Activated T-cell treated with anti-CD3 and anti-CD28 coated beads, Interleukin-2, amount 50 U/mL, for 72 hours (primary cell): Measurements from ENCODE around the gene SH3RF2. TPM values are rescaled to one million over a fixed set of nuclear protein-coding genes. Genes with fewer than 3 reads are reported as not detected.
"Not testable (repeated sequence)": the region's sequence is repeated elsewhere in the genome, so short reads cannot be mapped to it uniquely, and the experiment has no call there.

Experiments used
- ATAC-seq, 2 donors: fragments of 150-1000 bp; cut with Tn5 transposase; replicated peaks in 1 of 2; 2 replicates each; pipeline ENCODE4 v1.10.0; 2021; ENCODE audit warnings: moderate library complexity in 2 of 2, mild to moderate bottlenecking in 1 of 2
- DNase-seq, 2 donors: peaks; one replicate each; pipeline ENCODE4 v3.0.0; 2021 to 2022; ENCODE audit warnings: mixed read lengths in 1 of 2
- H3K27ac Mint-ChIP-seq: one replicate; pipeline ENCODE4 v1.8.0; 2022; ENCODE audit warnings: mild to moderate bottlenecking, moderate library complexity, mixed read lengths
- H3K27me3 Mint-ChIP-seq: one replicate; pipeline ENCODE4 v1.8.0; 2022; ENCODE audit warnings: low read depth, mixed read lengths
- H3K36me3 Mint-ChIP-seq, 2 donors: one replicate each; pipeline ENCODE4 v1.8.0; 2022; ENCODE audit warnings: mixed read lengths in 2 of 2, mild to moderate bottlenecking in 1 of 2; ENCODE audit not compliant: insufficient read depth in 2 of 2
- H3K4me1 Mint-ChIP-seq: one replicate; pipeline ENCODE4 v1.8.0; 2022; ENCODE audit warnings: low read depth, mixed read lengths
- H3K4me3 Mint-ChIP-seq, 2 donors: one replicate each; pipeline ENCODE4 v1.8.0; 2022; ENCODE audit warnings: mild to moderate bottlenecking in 2 of 2, mixed read lengths in 2 of 2, moderate library complexity in 2 of 2
- H3K9me3 Mint-ChIP-seq, 2 donors: one replicate each; pipeline ENCODE4 v1.8.0; 2022; ENCODE audit warnings: mixed read lengths in 2 of 2
- total RNA-seq, 2 donors: library from RNA; stranded (reverse); gene quantifications; one replicate each; pipeline ENCODE4 v1.2.3, GENCODE V29; 2022

Gene SH3RF2
- total RNA-seq, 2 donors from 2014 or later: 0.53 to 0.79 TPM

DNA sequence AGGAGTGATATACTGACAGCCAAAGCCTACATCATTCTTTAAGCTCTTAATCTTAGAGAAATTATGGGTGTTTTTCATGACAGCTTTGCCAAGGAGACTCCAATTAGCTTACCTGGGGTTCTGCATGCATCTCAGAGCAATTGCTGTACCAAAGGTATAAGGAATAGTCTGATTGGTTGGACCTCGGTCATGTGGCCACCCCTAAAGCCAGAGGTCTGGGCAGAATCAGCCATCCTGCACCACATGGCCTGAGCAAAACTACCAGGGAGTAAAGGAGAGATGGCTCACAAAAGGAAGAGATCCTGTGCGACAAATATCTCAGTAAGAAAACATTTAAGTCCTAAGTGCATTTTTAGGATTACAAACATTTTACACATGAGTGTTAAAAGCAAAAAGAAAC lies 25.6 kb downstream of the SH3RF2 start:
- H3K4me1 Mint-ChIP-seq: no peaks in the 10 kb centered on the region
- no peak for DNase-seq
- H3K9me3 Mint-ChIP-seq: no peaks in the 10 kb centered on the region
- no peak overlapping the region for H3K27ac Mint-ChIP-seq
- H3K36me3 Mint-ChIP-seq: no peaks in the 10 kb centered on the region
- H3K4me3 Mint-ChIP-seq: no peak overlapping the region
- peaks cover 32% of the 10 kb centered on the region for H3K27me3 Mint-ChIP-seq
- ATAC-seq: no peak

GRCh38 chr5:145964008-145964407 lies 27.6 kb downstream of the SH3RF2 start:
- not testable (repeated sequence) for DNase-seq, H3K4me3 Mint-ChIP-seq, ATAC-seq, H3K27ac Mint-ChIP-seq, H3K9me3 Mint-ChIP-seq, H3K4me1 Mint-ChIP-seq, H3K36me3 Mint-ChIP-seq
- H3K27me3 Mint-ChIP-seq: peaks cover 40% of the 10 kb centered on the region

GRCh38 chr5:145965804-145966203 lies 29.4 kb downstream of the SH3RF2 start:
- H3K9me3 Mint-ChIP-seq: no peaks in the 10 kb centered on the region
- DNase-seq (no peak), ATAC-seq (no peak)
- no peak overlapping the region for H3K27ac Mint-ChIP-seq
- H3K4me1 Mint-ChIP-seq: no peaks in the 10 kb centered on the region
- H3K36me3 Mint-ChIP-seq: no peaks in the 10 kb centered on the region
- H3K4me3 Mint-ChIP-seq: no peak overlapping the region
- peaks cover 35% of the 10 kb centered on the region for H3K27me3 Mint-ChIP-seq

- Mint-ChIP-seq H3K27ac (no peak overlapping the region), H3K27me3 (peaks cover 26% of the 10 kb centered on the region), H3K4me1 (no peaks in the 10 kb centered on the region), H3K9me3 (no peaks in the 10 kb centered on the region), H3K36me3 (no peaks in the 10 kb centered on the region), H3K4me3 (no peak overlapping the region)
- ATAC-seq: no peak
- no peak for DNase-seq
Measured at GRCh38 chr5:145967296-145967695, 30.9 kb downstream of the SH3RF2 start.

DNA sequence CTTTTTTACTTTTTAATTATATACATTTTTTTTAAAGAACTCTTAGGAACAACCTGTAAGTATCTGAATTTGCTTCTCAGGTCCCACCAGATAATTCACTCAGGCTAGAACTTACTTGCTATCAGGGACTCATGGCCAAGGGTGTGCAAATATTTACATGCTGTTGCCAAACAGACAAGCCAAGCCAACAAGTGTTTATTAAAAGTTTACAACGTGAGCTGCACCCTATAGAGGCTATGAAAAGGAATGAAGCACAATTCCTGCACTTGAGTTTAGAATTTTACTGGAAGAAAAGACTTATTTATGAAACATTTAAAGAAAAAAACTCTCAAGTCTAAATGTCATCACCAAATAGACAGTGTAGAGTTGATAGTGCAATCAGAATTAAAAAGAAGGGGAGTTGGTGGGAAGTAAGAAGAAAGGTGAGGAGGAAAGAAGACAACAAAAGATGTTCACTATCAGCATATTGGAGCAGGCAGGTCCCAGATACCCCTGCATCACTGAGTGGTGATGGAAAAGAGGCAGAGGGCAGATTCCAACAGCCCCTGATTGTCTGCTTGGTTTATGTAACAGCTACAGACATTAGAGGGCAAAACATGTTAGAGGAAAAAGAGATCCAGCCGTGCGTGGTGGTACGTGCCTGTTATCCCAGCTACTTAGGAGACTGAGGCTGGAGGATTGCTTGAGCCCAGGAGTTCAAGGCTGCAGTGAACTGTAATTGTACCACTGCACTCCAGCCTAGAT lies 32.8 kb downstream of the SH3RF2 start:
- no peak overlapping the region for H3K4me3 Mint-ChIP-seq
- H3K36me3 Mint-ChIP-seq: peaks cover 0 to 1% of the 10 kb centered on the region in 2 donors
- ATAC-seq (no peak), DNase-seq (no peak)
- no peak overlapping the region for H3K27ac Mint-ChIP-seq
- H3K9me3 Mint-ChIP-seq: peaks cover 0 to 1% of the 10 kb centered on the region in 2 donors
- no peaks in the 10 kb centered on the region for H3K4me1 Mint-ChIP-seq
- peaks cover 30% of the 10 kb centered on the region for H3K27me3 Mint-ChIP-seq

GRCh38 chr5:145969714-145970092 lies 33.3 kb downstream of the SH3RF2 start:
- Mint-ChIP-seq H3K4me3 (no peak overlapping the region), H3K27ac (no peak overlapping the region), H3K27me3 (peaks cover 34% of the 10 kb centered on the region), H3K4me1 (no peaks in the 10 kb centered on the region), H3K9me3 (peaks cover 0 to 1% of the 10 kb centered on the region in 2 donors), H3K36me3 (peaks cover 0 to 2% of the 10 kb centered on the region in 2 donors)
- DNase-seq: no peak
- ATAC-seq: no peak

GRCh38 chr5:145971108-145971507 lies 34.7 kb downstream of the SH3RF2 start:
- no peak overlapping the region for H3K27ac Mint-ChIP-seq
- H3K4me1 Mint-ChIP-seq: peaks cover 2% of the 10 kb centered on the region
- H3K4me3 Mint-ChIP-seq: no peak overlapping the region
- peaks cover 0 to 2% of the 10 kb centered on the region in 2 donors for H3K36me3 Mint-ChIP-seq
- H3K27me3 Mint-ChIP-seq: peaks cover 28% of the 10 kb centered on the region
- H3K9me3 Mint-ChIP-seq: peaks cover 0 to 1% of the 10 kb centered on the region in 2 donors
- no peak for ATAC-seq
- no peak for DNase-seq

GRCh38 chr5:145971701-145972100 lies 35.3 kb downstream of the SH3RF2 start:
- H3K36me3 Mint-ChIP-seq: peaks cover 0 to 2% of the 10 kb centered on the region in 2 donors
- peaks cover 0 to 1% of the 10 kb centered on the region in 2 donors for H3K9me3 Mint-ChIP-seq
- peaks cover 25% of the 10 kb centered on the region for H3K27me3 Mint-ChIP-seq
- ATAC-seq: no peak
- no peak overlapping the region for H3K4me3 Mint-ChIP-seq
- peaks cover 7% of the 10 kb centered on the region for H3K4me1 Mint-ChIP-seq
- DNase-seq: no peak
- H3K27ac Mint-ChIP-seq: no peak overlapping the region

GRCh38 chr5:145975001-145975360 lies 38.6 kb downstream of the SH3RF2 start:
- H3K9me3 Mint-ChIP-seq: peaks cover 0 to 1% of the 10 kb centered on the region in 2 donors
- H3K4me3 Mint-ChIP-seq: no peak overlapping the region
- no peak for ATAC-seq
- peaks cover 13% of the 10 kb centered on the region for H3K27me3 Mint-ChIP-seq
- peaks cover 0 to 2% of the 10 kb centered on the region in 2 donors for H3K36me3 Mint-ChIP-seq
- DNase-seq: no peak
- H3K27ac Mint-ChIP-seq: no peak overlapping the region
- peaks cover 7% of the 10 kb centered on the region for H3K4me1 Mint-ChIP-seq

DNA sequence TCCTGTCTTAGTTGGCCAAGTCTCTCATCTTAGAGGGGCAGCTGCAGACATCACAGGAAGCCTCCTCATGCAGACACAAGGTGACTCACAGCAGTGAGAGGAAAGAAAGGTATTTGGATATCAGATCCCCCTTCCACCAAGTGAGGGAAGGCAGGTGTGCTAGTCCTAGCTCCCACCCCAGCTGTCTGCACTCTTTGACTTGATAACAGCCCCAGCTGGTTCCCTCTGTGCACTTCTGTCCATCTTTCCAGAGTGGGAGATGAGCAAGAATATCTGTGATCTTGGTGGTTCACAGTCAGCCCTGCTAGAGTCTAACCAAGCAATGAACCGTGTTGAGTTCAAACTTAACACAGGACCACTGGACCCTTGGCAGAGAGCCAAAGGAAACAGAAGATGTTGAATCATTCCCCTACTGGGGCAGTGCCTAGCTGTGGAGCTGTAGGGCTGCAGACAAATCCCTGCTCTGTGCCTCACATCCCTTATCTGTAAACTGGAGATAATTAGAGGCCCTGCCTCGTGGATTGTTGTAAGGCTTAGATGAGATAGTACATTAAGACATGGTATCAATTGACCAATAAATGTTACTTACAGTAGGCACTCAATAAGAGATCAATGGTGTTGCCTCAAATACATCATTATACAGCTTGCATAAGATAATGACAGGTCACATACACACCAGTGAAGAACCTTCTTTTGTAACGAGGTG lies 39.1 kb downstream of the SH3RF2 start:
- DNase-seq (peak; percentile 1 to 3), ATAC-seq (peak; percentile 25 to 30)
- Mint-ChIP-seq H3K4me3 (no peak overlapping the region), H3K4me1 (peaks cover 7% of the 10 kb centered on the region), H3K9me3 (peaks cover 0 to 1% of the 10 kb centered on the region in 2 donors), H3K27me3 (peaks cover 13% of the 10 kb centered on the region), H3K36me3 (peaks cover 0 to 2% of the 10 kb centered on the region in 2 donors), H3K27ac (no peak overlapping the region)

DNA sequence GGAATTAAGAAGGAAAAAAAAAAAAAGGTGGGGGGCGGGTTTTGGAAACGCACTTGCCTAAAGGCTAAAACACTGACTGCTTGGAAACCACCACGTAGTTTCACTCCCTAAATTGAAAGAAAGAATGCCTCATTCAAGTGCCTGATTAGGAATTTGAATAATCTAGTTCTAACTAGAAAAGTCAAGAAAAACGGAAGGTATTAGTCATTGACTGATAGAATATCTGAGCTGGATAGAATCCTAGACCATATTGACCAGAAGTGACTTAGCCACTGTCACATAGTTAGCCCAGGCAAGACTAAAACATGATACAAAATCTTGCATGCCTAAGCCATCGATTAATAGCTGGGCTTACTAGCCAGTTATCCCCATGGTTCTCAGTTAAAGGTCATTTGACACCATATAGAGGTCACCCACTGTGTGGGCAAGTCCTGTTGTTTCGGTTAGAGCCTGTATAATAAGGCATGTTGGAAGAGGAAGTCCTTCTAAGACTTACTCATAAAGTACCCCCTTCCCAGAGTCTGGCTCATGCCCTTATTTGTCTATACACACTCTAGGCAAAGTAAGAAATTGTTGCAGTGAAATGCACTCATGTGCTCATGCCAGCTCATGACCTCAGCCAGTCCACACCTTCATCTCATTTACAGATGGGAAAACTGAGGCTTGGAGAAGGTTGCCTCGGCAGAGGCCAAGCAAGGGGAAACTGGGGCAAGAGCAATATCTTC lies 40.2 kb downstream of the SH3RF2 start:
- peak in 1 of 2 donors; percentile 60 for ATAC-seq
- Mint-ChIP-seq H3K27me3 (peaks cover 13% of the 10 kb centered on the region), H3K36me3 (peaks cover 0 to 2% of the 10 kb centered on the region in 2 donors), H3K4me1 (peaks cover 7% of the 10 kb centered on the region), H3K4me3 (no peak overlapping the region), H3K9me3 (peaks cover 0 to 1% of the 10 kb centered on the region in 2 donors), H3K27ac (no peak overlapping the region)
- no peak for DNase-seq

GRCh38 chr5:145978171-145978570 lies 41.8 kb downstream of the SH3RF2 start:
- Mint-ChIP-seq H3K4me1 (peaks cover 7% of the 10 kb centered on the region), H3K27me3 (peaks cover 13% of the 10 kb centered on the region), H3K36me3 (peaks cover 0 to 2% of the 10 kb centered on the region in 2 donors), H3K4me3 (no peak overlapping the region), H3K27ac (no peak overlapping the region), H3K9me3 (peaks cover 0 to 1% of the 10 kb centered on the region in 2 donors)
- DNase-seq (no peak), ATAC-seq (no peak)

DNA sequence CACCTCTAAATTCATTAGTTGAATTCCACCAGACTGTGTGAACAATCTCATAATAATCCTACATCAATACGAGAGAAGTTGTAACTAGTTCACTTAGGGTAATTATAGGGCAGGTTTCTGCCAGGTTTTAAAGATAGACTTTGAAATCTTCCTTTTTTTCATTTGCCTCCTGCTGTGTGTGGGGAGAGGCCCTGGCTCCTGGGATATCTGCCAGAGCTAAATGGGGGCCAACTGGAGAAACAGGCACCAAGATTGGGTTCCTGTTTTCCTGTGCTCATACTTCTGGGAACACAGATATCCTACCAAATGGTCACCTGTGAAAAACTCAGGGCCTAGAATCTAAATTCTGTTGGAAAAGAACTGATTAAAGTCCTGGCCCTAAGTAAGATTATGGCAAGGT lies 42.3 kb downstream of the SH3RF2 start:
- ATAC-seq: no peak
- Mint-ChIP-seq H3K9me3 (peaks cover 0 to 1% of the 10 kb centered on the region in 2 donors), H3K36me3 (peaks cover 0 to 2% of the 10 kb centered on the region in 2 donors), H3K27me3 (peaks cover 9% of the 10 kb centered on the region), H3K4me1 (peaks cover 7% of the 10 kb centered on the region), H3K4me3 (no peak overlapping the region), H3K27ac (no peak overlapping the region)
- no peak for DNase-seq
